Panc1 (cell line): ENCODE measurements around the gene GOLGA6L7.

Source experiments
- POLR2AphosphoS5 ChIP-seq: IDR thresholded peaks from 2 replicates; pipeline ENCODE4 v1.6.1; 2012; ENCODE audit warnings: mild to moderate bottlenecking, low read depth, low read length, moderate library complexity
- SIN3A ChIP-seq: IDR thresholded peaks from 2 replicates; pipeline ENCODE4 v1.6.1; 2012; ENCODE audit warnings: low read depth, mild to moderate bottlenecking, low read length, moderate library complexity, borderline replicate concordance; ENCODE audit not compliant: insufficient read depth
- TF ChIP-seq, protein P1 (sequence below): fragments of 450-650 bp; IDR thresholded peaks from 2 replicates; pipeline ENCODE4 v1.5.1; 2017; ENCODE audit warnings: mild to moderate bottlenecking
- TF ChIP-seq, protein P2 (sequence below), 2 experiments: IDR thresholded peaks; 2 replicates each; pipeline ENCODE4 v1.6.1; 2011 to 2012; ENCODE audit warnings: low read depth in 2 of 2, control low read depth in 1 of 2, low read length in 1 of 2, mild to moderate bottlenecking in 1 of 2, moderate library complexity in 1 of 2; ENCODE audit not compliant: insufficient read depth in 1 of 2

GRCh38 chr15:28887339-28888174 is 39.1 kb upstream of the GOLGA6L7 start:
- TF ChIP-seq, protein P1, sequence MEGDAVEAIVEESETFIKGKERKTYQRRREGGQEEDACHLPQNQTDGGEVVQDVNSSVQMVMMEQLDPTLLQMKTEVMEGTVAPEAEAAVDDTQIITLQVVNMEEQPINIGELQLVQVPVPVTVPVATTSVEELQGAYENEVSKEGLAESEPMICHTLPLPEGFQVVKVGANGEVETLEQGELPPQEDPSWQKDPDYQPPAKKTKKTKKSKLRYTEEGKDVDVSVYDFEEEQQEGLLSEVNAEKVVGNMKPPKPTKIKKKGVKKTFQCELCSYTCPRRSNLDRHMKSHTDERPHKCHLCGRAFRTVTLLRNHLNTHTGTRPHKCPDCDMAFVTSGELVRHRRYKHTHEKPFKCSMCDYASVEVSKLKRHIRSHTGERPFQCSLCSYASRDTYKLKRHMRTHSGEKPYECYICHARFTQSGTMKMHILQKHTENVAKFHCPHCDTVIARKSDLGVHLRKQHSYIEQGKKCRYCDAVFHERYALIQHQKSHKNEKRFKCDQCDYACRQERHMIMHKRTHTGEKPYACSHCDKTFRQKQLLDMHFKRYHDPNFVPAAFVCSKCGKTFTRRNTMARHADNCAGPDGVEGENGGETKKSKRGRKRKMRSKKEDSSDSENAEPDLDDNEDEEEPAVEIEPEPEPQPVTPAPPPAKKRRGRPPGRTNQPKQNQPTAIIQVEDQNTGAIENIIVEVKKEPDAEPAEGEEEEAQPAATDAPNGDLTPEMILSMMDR: no peak
- TF ChIP-seq POLR2AphosphoS5 (no peak), SIN3A (no peak)
- TF ChIP-seq, protein P2, sequence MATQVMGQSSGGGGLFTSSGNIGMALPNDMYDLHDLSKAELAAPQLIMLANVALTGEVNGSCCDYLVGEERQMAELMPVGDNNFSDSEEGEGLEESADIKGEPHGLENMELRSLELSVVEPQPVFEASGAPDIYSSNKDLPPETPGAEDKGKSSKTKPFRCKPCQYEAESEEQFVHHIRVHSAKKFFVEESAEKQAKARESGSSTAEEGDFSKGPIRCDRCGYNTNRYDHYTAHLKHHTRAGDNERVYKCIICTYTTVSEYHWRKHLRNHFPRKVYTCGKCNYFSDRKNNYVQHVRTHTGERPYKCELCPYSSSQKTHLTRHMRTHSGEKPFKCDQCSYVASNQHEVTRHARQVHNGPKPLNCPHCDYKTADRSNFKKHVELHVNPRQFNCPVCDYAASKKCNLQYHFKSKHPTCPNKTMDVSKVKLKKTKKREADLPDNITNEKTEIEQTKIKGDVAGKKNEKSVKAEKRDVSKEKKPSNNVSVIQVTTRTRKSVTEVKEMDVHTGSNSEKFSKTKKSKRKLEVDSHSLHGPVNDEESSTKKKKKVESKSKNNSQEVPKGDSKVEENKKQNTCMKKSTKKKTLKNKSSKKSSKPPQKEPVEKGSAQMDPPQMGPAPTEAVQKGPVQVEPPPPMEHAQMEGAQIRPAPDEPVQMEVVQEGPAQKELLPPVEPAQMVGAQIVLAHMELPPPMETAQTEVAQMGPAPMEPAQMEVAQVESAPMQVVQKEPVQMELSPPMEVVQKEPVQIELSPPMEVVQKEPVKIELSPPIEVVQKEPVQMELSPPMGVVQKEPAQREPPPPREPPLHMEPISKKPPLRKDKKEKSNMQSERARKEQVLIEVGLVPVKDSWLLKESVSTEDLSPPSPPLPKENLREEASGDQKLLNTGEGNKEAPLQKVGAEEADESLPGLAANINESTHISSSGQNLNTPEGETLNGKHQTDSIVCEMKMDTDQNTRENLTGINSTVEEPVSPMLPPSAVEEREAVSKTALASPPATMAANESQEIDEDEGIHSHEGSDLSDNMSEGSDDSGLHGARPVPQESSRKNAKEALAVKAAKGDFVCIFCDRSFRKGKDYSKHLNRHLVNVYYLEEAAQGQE (IDR thresholded peaks at IDR 0.05; ENCODE audit: insufficient read depth in 1 of 2, low read depth in 2 of 2, low read length in 1 of 2): no peak
